A673 (cell line): Measurements from ENCODE around the gene ENOX1.

Source experiments
- EZH2 ChIP-seq: fragments of 200-600 bp; sonication (generic); IDR thresholded peaks from 2 replicates; pipeline ENCODE4 v1.6.1; 2017; ENCODE audit warnings: borderline replicate concordance, low read depth, mild to moderate bottlenecking, mixed read lengths, antibody characterized with exemption, low read length; ENCODE audit not compliant: poor library complexity, severe bottlenecking
- TF ChIP-seq, protein P1 (sequence below): fragments of 300-800, 200-600 bp; sonication (generic); conservative IDR thresholded peaks from 2 replicates; pipeline ENCODE4 v1.5.1; 2017; ENCODE audit warnings: low read depth, mild to moderate bottlenecking, antibody characterized with exemption, low read length, moderate library complexity, mixed read lengths

GRCh38 chr13:43441899-43442499, 344.8 kb downstream of the ENOX1 start:
- TF ChIP-seq, protein P1, sequence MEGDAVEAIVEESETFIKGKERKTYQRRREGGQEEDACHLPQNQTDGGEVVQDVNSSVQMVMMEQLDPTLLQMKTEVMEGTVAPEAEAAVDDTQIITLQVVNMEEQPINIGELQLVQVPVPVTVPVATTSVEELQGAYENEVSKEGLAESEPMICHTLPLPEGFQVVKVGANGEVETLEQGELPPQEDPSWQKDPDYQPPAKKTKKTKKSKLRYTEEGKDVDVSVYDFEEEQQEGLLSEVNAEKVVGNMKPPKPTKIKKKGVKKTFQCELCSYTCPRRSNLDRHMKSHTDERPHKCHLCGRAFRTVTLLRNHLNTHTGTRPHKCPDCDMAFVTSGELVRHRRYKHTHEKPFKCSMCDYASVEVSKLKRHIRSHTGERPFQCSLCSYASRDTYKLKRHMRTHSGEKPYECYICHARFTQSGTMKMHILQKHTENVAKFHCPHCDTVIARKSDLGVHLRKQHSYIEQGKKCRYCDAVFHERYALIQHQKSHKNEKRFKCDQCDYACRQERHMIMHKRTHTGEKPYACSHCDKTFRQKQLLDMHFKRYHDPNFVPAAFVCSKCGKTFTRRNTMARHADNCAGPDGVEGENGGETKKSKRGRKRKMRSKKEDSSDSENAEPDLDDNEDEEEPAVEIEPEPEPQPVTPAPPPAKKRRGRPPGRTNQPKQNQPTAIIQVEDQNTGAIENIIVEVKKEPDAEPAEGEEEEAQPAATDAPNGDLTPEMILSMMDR: no peak
- TF ChIP-seq EZH2: no peak
